ENCODE results near the gene KCNJ8.
"Not testable (repeated sequence)": the region's sequence is repeated elsewhere in the genome, so short reads cannot be mapped to it uniquely, and the experiment has no call there.

The KCNJ8 gene

DNA sequence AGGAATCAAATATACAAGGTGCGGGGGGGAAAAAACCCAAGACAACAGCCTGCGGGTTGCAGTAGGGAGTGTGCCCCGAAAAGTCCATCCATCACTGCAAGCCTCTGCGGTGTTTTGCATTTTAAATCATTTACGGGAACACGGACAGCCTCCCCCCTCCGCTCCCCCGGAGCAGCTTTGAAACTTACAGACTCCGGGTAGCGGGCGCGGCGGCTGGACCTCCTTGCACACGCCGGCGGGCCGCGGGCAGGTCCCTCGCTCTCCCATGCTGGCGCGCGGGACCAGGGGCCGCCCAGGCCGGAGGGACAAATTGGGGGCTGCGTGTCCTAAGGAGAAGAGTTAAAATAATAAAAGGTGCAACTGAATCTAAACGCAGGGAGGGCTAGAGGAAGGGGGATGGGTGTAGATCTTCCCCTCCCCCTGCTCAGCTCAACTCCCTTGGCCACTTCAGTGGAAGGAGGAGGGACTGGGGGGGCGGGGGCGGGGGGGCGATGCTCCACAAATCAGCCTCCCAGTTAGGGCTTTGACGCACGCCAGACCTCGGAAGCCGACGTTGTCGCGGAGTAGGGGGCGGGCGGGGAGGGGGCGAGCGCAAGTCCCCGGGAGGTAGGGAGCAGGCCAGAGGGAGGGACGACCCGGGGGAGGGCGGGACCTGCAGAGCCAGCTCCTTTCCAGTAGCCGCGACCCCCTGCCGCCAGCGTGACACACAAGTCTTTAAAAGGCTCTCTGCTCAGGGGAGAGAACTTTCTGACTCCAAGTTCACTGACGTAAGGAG lies at the start of gene KCNJ8:
KCNJ8 (minus strand) TSS at position 349 of the 775 bp plus-strand sequence. CDS start 1,090 bp downstream, outside the sequence.
- peak; percentile 45 to 47 for DNase-seq

DNA sequence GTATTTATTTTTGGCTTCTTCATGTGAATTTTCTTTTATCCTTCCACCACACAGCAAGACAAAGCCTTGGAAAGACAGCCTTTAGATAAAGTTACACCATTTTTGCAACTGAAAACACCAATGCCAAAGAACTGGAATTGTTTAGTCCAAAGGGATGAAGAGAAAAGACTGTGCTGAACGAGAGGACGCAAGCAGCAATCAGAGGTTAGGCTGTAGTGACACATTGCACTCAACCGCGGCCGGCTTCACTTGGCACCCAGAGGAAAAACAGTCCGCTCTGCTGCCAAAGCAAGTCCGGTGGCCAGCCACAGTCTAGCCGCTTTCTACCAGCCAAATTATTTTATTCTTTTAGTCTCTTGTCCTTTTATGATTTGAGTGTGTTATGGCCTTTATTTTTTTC lies 49.1 kb upstream of the KCNJ8 start:
- peak in 1 of 2 donors; percentile 1 for DNase-seq

DNA sequence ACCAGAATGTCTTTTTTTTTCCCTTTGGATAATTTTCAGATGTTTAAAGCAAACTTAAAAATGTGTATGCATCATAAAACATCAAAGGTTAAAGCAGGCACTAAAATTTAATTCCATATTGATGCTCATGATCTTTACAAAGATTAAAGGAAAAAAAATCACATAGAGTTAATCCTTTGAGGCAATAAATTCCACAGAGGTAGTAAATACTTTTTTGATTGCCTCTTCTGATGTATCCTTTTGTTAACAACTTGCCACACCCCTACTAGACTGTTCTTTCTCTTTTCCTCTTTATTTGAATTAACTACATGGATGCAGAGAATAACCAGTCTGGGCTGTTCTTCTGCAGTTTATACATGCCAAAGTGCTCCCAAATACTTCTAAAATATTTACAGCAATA lies 45.2 kb upstream of the KCNJ8 start:
- DNase-seq: no peak

DNA sequence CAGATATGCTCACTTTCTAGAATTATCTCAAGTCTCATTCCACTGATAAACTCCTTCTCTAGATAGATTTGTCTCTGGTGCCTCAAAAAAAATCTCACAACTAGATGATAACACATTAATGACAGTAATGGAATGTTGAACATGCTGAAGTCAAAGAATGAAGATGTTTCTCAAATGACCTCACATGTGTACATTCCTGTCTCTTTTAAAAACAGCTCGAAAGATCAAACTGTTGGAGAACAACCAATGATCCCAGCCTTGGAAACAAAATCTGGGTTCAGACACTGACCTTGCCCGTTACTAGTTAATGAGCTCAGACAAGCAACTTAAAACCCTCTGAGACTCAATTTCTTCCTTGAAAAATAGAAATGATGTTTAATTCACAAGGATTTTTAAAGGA lies 44.7 kb upstream of the KCNJ8 start:
- DNase-seq: no peak

DNA sequence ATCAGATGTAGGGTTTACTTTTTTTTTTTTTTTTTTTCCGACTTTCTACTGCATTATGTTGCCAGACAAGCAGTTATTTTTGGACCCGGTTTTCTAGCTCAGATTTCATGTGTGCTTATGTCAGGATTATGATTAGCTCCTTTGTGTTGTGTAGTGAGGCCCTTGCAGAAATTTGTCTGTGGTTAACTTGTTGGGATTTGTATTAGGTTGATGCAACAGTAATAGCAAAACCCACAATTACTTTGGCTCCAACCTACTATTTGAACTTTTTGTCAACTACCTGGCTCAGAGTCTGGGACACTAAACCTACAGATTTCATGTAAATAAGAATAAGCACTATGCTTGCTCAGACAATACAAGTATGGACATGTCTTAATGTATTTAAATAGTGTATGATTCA lies 44.1 kb upstream of the KCNJ8 start:
- no peak for DNase-seq

DNA sequence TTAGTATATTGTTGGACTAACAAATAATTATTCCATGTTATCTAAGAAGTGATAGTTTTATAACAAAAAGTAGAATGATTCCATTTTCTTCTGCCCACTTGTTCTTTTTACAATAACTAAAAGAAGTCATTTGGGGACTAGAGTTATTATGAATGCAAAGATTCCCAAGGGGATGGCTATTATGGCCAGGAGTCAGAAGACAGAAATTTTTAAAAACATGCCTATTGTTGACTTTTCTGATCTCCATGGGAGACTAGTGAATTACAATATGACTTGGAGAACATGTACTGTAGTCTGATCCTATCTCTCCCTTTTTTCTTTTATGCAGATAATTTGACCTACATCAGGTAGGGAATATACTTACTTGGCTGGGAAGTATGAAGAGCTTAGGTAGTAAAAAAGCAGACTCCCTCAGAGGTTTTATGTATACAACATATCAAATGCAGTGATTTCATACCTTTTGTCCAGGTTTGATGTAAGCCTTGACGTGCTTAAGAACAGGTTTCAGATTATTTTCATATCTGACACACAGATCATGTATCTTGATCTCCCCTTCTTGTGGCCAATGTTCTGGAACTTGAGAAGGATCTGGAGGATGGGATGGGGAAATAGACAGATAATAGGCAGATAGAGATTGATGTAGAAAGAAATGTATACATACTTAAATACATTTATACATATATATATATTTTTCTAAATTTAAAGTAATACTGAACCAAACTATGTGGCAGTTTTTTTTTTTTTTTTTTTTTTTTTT lies 41.0 kb upstream of the KCNJ8 start:
- DNase-seq: no peak

DNA sequence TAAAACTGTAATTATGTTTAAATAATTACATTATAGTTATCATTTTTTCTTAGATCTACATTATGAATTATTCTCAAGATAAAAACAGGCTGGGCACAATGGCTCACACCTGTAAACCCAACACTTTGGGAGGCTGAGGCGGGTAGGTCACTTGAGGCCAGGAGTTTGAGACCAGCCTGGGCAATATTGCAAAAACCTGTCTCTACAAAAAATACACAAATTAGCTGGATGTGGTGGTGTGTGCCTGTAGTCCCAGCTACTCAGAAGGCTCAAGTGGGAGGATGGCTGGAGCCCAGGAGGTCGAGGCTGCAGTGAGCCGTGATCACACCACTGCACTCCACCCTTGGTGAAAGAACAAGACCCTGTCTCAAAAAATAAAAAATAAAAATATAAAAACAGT lies 40.3 kb upstream of the KCNJ8 start:
- no peak for DNase-seq

DNA sequence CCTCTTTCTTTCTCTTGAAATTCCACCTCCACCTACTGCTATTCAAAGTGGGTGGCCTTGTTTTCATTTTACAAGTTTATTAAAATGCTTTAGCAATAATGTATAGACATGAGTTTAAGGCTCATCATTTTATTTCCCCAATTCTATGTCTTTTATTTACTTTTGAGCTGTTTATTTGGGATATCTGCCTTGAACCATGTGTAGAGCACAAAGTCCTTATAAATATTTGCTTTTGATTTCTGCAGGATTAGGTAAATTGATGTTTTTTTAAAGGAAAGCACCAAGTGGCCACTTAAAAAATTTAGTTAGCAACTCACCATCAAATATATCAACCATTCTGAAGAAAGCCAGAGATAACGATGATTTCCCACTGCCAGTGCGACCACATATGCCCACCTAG lies 39.8 kb upstream of the KCNJ8 start:
- no peak for DNase-seq

DNA sequence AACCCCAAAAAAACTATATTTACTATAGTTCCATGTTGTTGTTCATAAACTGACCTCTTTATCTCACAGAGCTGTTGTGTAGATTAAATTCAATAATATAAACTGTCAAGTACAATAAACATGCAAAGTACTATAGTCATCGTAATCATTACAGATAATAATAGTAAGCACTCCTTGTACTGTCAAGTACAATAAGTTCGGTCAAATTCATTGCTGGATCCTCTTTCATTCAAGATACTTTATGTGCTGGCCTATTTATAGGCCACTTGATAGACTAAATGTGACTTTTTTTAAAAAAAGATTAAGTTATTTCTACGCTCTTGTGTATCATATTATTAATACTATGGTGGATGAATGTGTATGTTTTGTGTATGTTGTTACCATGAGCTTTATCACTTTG lies 39.2 kb upstream of the KCNJ8 start:
- DNase-seq: no peak

DNA sequence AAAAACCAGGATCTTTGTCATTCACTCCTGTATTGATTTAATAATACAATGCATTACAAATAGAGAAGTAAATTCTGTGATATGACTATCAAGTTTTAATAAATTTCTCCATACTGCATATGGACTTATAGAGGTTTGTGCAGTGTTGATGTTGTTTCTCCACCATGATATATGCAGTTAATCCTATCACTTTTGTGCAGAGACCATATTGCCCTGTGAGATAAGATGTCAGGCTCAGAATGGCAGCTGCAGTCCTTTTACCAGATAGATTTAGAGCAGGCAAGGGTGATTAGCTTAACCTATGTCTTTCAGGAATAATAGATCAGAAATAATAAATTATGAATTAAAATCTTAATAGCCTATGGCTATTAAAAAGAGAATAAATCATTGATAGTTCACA lies 38.6 kb upstream of the KCNJ8 start:
- no peak for DNase-seq

DNA sequence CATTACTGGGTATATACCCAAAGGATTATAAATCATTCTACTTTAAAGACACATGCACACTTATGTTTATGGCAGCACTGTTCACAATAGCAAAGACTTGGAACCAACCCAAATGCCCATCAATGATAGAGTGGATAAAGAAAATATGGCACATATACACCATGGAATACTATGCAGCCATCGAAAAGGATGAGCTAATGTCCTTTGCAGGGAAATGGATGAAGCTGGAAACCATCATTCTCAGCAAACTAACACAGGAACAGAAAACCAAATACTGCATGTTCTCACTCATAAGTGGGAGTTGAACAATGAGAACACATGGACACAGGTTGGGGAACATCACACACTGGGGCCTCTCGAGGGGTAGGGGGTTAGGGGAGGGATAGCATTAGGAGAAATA lies 37.8 kb upstream of the KCNJ8 start:
- not testable (repeated sequence) for DNase-seq

DNA sequence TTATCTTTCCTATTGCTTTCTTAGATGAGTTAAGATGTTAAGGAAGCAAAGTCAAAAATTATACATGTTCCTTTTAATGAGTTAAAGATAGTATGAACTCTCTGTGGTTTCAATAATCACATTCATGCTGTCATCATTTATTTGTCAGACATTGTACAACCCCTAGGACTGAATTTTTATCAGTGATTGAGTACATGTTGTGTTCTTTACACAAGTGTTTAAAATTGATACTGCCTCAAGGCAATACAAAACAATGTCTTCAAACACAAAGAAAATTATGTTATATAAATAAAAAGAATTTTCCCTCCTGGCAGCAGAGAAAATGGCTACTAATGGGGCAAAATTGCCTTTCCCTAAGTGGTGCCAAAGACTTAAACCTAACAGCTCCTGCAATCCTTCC lies 34.6 kb upstream of the KCNJ8 start:
- DNase-seq: no peak

DNA sequence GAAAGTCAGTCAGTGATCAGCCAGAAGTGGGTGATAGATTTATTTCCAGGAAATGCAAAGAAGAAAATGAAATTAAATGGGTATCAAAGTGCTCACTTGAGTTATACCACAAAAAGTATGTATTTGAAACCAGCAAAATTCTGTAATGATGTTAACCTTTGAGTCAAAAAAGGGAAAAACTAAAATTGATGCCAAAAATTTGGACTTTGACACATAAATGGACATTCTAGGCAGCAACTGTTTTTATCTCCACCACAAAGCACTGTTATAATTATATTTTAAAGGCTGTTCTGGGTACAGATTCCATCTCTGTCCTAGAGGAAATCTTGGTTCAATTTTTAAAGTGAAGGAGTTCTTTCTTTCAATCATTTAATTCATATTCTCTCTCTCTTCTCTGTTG lies 31.7 kb upstream of the KCNJ8 start:
- no peak for DNase-seq

DNA sequence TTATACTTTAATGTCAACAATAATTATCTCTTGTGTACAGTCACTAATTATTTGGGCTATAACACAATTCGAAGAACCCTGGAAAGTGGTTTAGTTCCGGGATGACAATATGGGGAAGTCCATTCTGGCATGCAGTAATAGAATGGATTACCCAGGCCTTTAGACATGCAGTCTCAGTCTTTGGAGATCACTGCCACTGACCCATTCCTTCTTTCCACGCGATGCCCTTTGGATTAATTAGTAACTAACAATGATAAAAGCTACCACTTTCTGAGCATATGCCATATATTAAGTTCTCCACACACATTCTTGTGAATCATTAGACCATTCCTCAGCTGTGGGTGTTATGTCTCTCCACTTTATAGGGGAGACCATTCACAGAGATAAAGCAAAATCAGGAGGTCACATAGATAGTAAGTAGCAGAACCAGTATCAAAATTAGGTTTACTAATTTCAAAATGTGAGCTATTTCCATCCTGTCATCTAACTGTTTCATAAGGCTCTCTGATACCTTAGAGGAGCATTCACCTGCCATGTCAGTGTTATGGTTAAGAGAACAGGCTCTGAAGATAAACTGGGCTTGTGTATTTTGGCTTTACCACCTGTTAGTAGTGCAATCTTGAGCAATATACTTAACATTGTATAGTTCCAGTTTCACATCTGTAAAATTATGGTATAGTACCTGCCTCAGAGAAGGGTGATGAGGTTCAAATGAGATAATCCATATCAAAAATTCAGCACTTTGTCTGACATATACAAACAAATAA lies 27.2 kb upstream of the KCNJ8 start:
- DNase-seq: no peak

DNA sequence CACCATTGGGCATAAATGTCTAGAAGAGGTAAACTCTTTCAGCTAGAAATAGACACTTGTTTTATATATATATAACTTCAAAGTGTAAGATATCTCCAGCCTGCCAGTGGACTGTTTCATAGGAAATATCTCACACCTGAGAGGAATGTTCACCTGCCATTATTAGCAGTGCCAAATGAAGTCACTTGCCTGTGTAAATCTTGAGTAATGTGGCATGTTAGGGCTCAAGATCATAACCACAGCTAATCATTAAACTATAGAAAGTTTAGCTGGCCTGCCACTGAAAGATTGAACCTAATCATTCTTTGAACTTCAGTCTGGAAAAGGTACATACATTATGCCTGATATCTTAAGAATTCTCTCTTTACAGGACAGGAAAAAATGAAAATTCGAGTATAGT lies 25.5 kb upstream of the KCNJ8 start:
- no peak for DNase-seq

DNA sequence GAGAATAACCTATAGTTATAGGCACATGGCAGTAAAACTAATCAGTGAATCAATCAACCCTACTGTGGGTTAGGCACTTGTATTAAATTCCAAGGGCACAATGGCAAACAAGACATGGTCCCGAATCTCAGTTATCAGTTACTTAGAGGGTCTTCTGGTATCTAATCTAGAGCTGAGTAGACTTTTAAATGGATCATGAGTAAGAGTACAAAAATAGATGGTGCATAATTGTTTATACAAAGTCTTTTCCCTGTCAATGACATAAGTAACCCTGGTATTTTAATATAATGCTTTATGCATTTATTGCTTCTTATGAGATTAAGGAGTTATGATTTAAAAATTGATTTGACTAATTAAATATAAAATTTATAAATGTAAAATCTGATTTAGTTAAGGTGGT lies 23.0 kb upstream of the KCNJ8 start:
- DNase-seq: no peak

DNA sequence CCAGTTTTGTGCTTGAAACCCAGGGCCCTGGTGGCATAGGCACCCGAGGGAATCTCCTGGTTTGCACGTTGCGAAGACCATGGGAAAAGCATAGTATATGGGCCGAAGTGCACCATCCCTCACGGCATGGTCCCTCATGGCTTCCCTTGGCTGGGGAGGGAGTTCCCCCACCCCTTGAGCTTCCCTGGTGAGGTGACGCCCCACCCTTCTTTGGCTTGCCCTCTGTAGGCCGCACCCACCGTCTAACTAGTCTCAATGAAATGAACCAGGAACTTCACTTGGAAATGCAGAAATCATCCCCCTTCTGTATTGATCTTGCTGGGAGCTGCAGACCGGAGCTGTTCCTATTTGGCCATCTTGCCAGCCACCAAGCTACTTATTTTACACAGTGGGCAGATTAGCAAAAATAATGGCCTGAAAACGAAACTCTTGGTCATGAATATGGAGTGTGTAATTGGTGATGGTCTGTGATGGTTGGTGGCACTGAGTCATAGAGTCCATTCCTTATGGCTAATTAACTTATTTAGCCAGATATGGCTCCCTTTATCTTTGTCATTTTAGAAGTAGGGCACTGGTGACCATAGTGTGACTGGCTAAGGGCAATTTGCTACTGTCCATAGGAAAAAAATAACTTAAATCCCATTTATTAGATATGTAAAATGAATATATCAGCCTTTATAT lies 21.3 kb upstream of the KCNJ8 start:
- DNase-seq: no peak

DNA sequence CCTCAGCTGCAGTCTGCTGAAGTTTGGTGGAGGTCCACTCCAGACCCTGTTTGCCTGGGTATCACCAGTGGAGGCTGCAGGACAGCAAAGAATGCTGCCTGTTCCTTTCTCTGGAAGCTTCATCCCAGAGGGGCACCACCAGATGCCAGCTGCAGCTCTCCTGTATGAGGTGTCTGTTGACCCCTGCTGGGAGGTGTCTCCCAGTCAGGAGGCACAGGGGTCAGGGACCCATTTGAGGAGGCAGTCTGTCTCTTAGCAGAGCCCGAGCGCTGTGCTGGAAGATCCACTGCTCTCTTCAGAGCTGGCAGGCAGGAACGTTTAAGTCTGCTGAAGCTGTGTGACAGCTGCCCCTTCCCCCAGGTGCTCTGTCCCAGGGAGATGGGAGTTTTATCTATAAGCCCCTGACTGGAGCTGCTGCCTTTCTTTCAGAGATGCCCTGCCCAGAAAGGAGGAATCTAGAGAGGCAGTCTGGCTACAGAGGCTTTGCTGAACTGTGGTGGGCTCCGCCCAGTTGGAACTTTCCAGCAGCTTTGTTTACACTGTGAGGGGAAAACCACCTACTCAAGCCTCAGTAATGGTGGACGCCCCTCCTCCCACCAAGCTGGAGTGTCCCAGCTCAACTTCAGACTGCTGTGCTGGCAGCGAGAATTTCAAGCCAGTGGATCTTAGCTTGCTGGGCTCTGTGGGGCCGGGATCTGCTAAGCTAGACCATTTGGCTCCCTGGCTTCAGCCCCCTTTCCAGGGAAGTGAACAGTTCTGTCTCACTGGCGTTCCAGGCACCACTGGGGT lies 20.5 kb upstream of the KCNJ8 start:
- DNase-seq: not testable (repeated sequence)

DNA sequence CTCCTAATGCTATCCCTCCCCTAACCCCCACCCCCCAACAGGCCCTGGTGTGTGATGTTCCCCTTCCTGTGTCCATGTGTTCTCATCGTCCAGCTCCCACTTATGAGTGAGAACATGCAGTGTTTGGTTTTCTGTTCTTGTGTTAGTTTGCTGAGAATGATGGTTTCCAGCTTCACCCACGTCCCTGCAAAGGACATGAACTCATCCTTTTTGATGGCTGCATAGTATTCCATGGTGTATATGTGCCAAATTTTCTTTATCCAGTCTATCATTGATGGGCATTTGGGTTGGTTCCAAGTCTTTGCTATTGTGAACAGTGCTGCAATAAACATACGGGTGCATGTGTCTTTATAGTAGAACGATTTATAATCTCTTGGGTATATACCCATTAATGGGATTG lies 15.2 kb upstream of the KCNJ8 start:
- DNase-seq: not testable (repeated sequence)

DNA sequence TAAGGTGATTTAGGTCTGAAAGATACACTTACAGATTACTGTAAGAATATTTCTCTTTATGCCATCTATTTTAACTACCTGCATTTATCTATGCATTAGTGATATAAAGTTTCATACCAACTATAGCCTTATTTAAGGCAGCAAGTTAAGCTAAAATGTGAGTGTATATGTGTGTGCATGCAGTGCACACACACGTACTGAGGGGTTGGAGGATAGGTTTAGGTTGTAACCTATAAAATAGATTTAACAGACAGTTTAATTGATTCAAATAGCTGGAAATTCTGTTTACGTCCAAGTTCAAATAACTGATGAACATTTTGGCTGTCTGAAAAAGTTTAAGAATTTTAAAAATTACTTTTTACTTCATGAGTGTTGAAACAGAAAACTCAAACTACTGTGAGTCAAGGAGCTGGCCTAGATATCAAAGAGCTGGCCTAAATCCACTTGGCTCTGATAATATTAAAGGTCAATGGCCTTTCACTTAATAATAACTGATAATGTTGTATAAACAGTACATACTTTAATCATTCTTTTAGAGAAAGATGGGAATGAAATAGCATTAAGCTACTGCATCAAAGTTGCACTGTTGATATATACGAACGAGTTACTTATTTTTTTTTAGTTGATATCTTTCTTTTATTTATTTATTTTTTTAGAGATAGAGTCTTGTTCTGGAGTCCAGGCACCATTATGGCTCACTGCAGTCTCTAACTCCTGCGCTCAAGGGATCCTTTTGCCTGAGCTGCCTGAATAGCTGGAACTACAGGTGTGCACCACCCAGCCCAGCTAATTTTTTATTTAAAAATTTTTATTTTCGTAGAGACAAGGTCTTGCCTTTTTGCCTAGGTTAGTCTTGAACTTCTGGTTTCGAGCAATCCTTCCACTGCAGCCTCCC lies 13.8 kb upstream of the KCNJ8 start:
- no peak for DNase-seq

DNA sequence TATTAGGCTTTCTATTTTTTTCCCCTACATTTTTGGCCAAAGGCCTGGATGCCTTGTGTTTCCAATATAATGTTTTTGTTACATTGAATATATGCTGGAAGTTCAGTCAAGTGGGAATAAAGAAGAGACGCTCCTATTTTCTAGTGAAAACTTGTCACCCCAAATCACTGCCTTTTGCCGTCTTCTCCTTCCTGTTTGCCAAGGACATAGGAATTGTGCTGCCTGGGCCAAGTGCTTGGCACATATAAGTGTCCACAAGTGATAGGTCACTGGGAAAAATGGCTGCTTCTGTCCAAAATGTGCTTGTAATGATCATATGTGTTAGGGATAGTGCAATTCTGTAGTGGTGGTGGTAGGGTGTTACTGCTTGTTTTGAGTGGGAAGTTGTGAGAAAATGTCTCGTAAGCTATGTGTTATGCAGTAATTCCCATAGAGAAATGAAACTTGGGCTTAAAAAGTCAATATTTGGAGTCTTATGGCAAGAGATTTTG lies 11.6 kb upstream of the KCNJ8 start:
- DNase-seq: no peak
